PC-9 (cell line): ENCODE measurements around the gene ECI1. TPM values are rescaled to one million over a fixed set of nuclear protein-coding genes. Genes with fewer than 3 reads are reported as not detected.
A peak's percentile ranks its signal among the peaks of the same experiment; 100 is the strongest.
"Not testable (repeated sequence)": the region's sequence is repeated elsewhere in the genome, so short reads cannot be mapped to it uniquely, and the experiment has no call there.

ENCODE experiments used
- BruUV-seq: library from RNA; stranded (reverse); fragments of 400-500 nt; replicated peaks from 2 replicates; lab custom pipeline; 2021; lab: Mats Ljungman, UMichigan
- CTCF ChIA-PET: fragments of 300-600 bp; sonication (Branson Sonifier 250); formaldehyde crosslinking; loops from one replicate; lab custom pipeline; 2022; ENCODE audit warnings: antibody characterized with exemption; lab: Charles Lee
- POLR2A ChIA-PET: fragments of 300-600 bp; sonication (Branson Sonifier 250); formaldehyde crosslinking; loops from one replicate; lab custom pipeline; 2022; ENCODE audit warnings: antibody characterized with exemption; ENCODE audit not compliant: unreplicated experiment; lab: Charles Lee
- DNase-seq, 2 experiments: peaks; one replicate each; pipeline versions ENCODE4 v3.0.0 to v3.0.0-alpha.2; 2015 to 2022; ENCODE audit warnings: mixed read lengths in 1 of 2
- H2AFZ ChIP-seq: fragments of 200-600 bp; sonication (generic); 2 replicates; pipeline ENCODE4 v1.8.1; 2017; ENCODE audit warnings: antibody characterized with exemption
- H3F3A ChIP-seq: fragments of 200-600 bp; sonication (generic); 2 replicates; pipeline ENCODE4 v1.8.1; 2017; ENCODE audit warnings: antibody characterized with exemption, mild to moderate bottlenecking, low read depth; ENCODE audit not compliant: insufficient read depth
- H3K27ac ChIP-seq: fragments of 200-600 bp; sonication (generic); 2 replicates; pipeline ENCODE4 v1.6.1; 2016; ENCODE audit warnings: mixed run types
- H3K27me3 ChIP-seq: fragments of 200-600 bp; sonication (generic); 2 replicates; pipeline ENCODE4 v1.6.1; 2016; ENCODE audit warnings: low read depth, mixed run types; ENCODE audit not compliant: insufficient read depth
- H3K36me3 ChIP-seq: fragments of 200-600 bp; sonication (generic); 2 replicates; pipeline ENCODE4 v1.6.1; 2016; ENCODE audit warnings: low read depth, mixed run types
- H3K4me1 ChIP-seq: fragments of 200-600 bp; sonication (generic); replicated peaks from 2 replicates; pipeline ENCODE4 v1.6.1; 2016; ENCODE audit warnings: mixed run types; ENCODE audit not compliant: insufficient read depth
- H3K4me2 ChIP-seq: fragments of 200-600 bp; sonication (generic); 2 replicates; pipeline ENCODE4 v1.6.1; 2017; ENCODE audit warnings: mixed run types
- H3K4me3 ChIP-seq: fragments of 200-600 bp; sonication (generic); 2 replicates; pipeline ENCODE4 v1.6.1; 2016; ENCODE audit warnings: mixed run types
- H3K79me2 ChIP-seq: fragments of 200-600 bp; sonication (generic); 2 replicates; pipeline ENCODE4 v1.6.1; 2017; ENCODE audit warnings: low read depth, mixed run types
- H3K9me2 ChIP-seq: fragments of 200-600 bp; sonication (generic); 2 replicates; pipeline ENCODE4 v1.8.1; 2017; ENCODE audit warnings: mild to moderate bottlenecking; ENCODE audit not compliant: insufficient read depth
- H3K9me3 ChIP-seq: fragments of 200-600 bp; sonication (generic); 2 replicates; pipeline ENCODE4 v1.8.1; 2016; ENCODE audit warnings: low read depth; ENCODE audit not compliant: insufficient read depth
- H4K20me1 ChIP-seq: fragments of 200-600 bp; sonication (generic); 2 replicates; pipeline ENCODE4 v1.8.1; 2017; ENCODE audit not compliant: insufficient read depth
- CTCF ChIP-seq: fragments of 200-600 bp; sonication (generic); conservative IDR thresholded peaks from 2 replicates; pipeline ENCODE4 v1.6.1; 2017; ENCODE audit warnings: mixed run types, antibody characterized with exemption, mild to moderate bottlenecking, moderate library complexity
- EZH2 ChIP-seq: fragments of 200-600 bp; sonication (generic); IDR thresholded peaks from 2 replicates; pipeline ENCODE4 v1.8.0; 2017; ENCODE audit warnings: antibody characterized with exemption, low read depth
- intact Hi-C: fragments of 100-400 bp; cut with micrococcal nuclease; formaldehyde crosslinking; loops from one replicate; pipeline ENCODE4 v1.10.0; 2022; ENCODE audit not compliant: unreplicated experiment
- total RNA-seq: library from RNA; stranded (reverse); gene quantifications from 2 replicates; pipeline ENCODE4 v1.2.3, GENCODE V29; 2021

ECI1 gene
- total RNA-seq, 1 experiment from 2014 or later: 131 TPM

DNA sequence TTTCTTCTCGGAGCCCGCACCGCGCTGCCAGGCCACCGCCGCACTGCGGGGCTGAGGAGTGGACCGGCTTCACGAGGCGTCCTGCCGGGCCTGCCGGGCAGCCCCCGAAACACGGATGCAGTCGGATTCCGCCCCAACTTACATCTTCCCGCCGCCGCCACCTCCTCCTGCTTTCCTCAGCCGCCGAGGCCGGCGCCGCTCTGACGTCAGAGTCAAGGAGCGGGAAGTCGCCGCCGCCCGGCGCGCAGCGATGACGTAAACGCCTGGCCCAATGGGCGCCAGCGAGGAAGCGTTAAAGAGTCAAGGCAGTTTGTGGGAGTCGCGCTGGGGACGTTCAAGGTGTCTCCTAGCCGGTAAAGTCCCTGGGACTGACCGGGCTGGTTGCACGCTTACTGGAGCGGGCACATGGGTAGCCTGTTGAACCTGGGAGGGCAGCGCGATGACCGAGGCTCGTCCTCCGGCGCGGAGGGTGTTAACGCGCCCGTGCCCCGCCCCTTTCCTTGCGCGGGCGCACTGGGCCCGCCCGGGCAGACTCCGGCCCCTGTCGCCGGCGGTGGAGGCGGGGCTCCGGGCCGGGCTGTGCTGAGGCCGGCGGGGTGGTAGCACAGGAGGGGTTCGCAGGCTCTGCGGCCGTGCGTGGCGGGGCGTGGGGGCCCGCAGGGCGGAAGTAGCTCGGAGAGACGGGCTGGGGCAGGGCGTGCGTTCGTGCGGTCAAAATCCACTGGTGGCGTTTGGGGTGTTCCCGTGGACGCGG, 16.7 kb upstream of the ECI1 start, which contains the start of gene RNPS1:
RNPS1 (minus strand) TSS at position 214 of the 754 bp plus-strand sequence. CDS start 3,483 bp downstream, outside the sequence.
- no TSS peak for BruUV-seq
- Histone ChIP-seq H3K36me3 (0 out of 2 replicates have a peak, but pooled peaks cover 3% of the 10 kb centered on the region), H3K9me3 (no peaks in the 10 kb centered on the region), H4K20me1 (peaks cover 40% of the 10 kb centered on the region), H3K4me1 (peaks cover 14% of the 10 kb centered on the region), H3K4me3 (peak within 1 kb of the TSS; percentile 92), H3K79me2 (peaks cover 55% of the 10 kb centered on the region), H2AFZ (peak within 1 kb of the TSS; percentile 90), H3F3A (peaks cover 25% of the 10 kb centered on the region; the same call in 1 of the 2 replicates), H3K4me2 (peak within 1 kb of the TSS; percentile 94), H3K27ac (peak within 1 kb of the TSS; percentile 89), H3K27me3 (no peaks in the 10 kb centered on the region), H3K9me2 (no peaks in the 10 kb centered on the region)
- TF ChIP-seq CTCF: no peak
- no peak for TF ChIP-seq EZH2
- ChIA-PET POLR2A (interaction anchor here (0.5 kb wide), 1 partner anchor 118 kb away, joined by 4 read pairs; no protein-coding TSS in a partner anchor), CTCF (no interaction called here)
- DNase-seq: peak; percentile 83 to 96
- intact Hi-C loops: loop anchor here (1.0 to 2.0 kb wide), 2 partner anchors 45 to 161 kb away; partner anchors contain the start of genes CCNF and E4F1

- DNase-seq, H3K9me2 ChIP-seq, intact Hi-C loops, H3K9me3 ChIP-seq, H3K36me3 ChIP-seq, CTCF ChIA-PET, H3K27me3 ChIP-seq, BruUV-seq, POLR2A ChIA-PET: not testable (repeated sequence)
- H3K79me2 ChIP-seq: peaks cover 61% of the 10 kb centered on the region
- H3K4me3 ChIP-seq: peak overlapping the region; percentile 92
- H4K20me1 ChIP-seq: peaks cover 46% of the 10 kb centered on the region
- peak overlapping the region; percentile 89 for H3K27ac ChIP-seq
- H3K4me2 ChIP-seq: peak overlapping the region; percentile 94
- peaks cover 26% of the 10 kb centered on the region; the same call in 1 of the 2 replicates for H3F3A ChIP-seq
- H3K4me1 ChIP-seq: peaks cover 14% of the 10 kb centered on the region
- H2AFZ ChIP-seq: peak overlapping the region; percentile 90; the same call in 1 of the 2 replicates
Measured at GRCh38 chr16:2267505-2267912, 16.1 kb upstream of the ECI1 start.

DNA sequence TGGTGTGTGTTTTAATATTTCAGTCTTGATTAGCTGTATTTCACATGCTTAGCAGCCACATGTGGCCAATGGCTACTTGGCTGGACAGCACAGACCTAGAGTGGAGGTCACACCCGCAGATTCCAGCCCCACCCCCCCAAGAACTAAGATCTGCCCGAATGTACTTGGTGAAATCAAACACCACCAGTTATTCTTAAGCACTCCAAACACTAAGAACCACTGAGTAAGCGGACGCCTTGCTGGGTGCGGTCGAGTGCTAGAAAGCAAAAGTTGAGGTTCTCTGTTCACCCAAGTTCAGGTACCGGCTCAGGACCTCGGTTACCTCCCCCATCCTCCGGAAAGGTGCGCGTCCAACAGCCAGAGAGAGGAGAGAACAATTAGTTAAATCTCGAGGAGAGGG, 15.5 kb upstream of the ECI1 start:
- BruUV-seq: TSS peak; percentile 43
- DNase-seq: peak; percentile 24 to 55
- H4K20me1 ChIP-seq: peaks cover 52% of the 10 kb centered on the region
- H3K9me2 ChIP-seq, H3K36me3 ChIP-seq, POLR2A ChIA-PET, H2AFZ ChIP-seq, CTCF ChIA-PET, H3K27me3 ChIP-seq, H3K9me3 ChIP-seq, intact Hi-C loops: not testable (repeated sequence)
- peaks cover 14% of the 10 kb centered on the region for H3K4me1 ChIP-seq
- peak overlapping the region; percentile 92 for H3K4me3 ChIP-seq
- H3F3A ChIP-seq: peaks cover 32% of the 10 kb centered on the region; the same call in 1 of the 2 replicates
- H3K79me2 ChIP-seq: peaks cover 67% of the 10 kb centered on the region
- peak overlapping the region; percentile 94 for H3K4me2 ChIP-seq
- peak overlapping the region; percentile 89 for H3K27ac ChIP-seq

DNA sequence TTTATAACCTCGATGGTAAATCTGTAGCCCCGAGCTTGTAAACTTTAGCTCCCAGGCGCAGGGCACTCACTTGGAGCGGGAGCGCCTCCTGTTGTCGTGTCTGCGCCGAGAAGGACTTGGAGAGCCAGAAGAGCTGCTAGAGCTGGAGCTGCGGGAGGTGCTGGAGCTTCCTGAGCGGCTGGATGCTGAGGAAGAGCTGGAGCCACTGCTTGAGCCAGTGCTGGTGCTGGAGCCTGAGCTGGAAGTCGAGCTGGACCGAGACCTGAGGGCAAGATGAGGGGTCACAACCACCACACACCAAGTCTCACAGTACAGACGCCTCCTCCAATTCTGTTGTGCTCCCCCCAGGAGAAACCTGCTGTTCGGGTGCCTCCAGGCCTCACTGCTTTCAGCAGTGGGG, 11.6 kb upstream of the ECI1 start:
- H4K20me1 ChIP-seq: peaks cover 80% of the 10 kb centered on the region
- POLR2A ChIA-PET, H3K27me3 ChIP-seq, H3K9me3 ChIP-seq, H3K9me2 ChIP-seq, H3K27ac ChIP-seq, DNase-seq, H3K4me3 ChIP-seq, intact Hi-C loops, H2AFZ ChIP-seq, BruUV-seq, H3K4me2 ChIP-seq: not testable (repeated sequence)
- H3K4me1 ChIP-seq: peaks cover 14% of the 10 kb centered on the region
- H3K79me2 ChIP-seq: peaks cover 86% of the 10 kb centered on the region
- peaks cover 67% of the 10 kb centered on the region for H3F3A ChIP-seq
- H3K36me3 ChIP-seq: peaks cover 39% of the 10 kb centered on the region
- CTCF ChIA-PET: interaction anchor here (0.5 kb wide), 1 partner anchor 11 kb away, joined by 3 read pairs; no protein-coding TSS in a partner anchor
